Activated naive CD4-positive, alpha-beta T cell (primary cell): ENCODE measurements around the gene HDAC9.
"Not testable (repeated sequence)": the region's sequence is repeated elsewhere in the genome, so short reads cannot be mapped to it uniquely, and the experiment has no call there.

Source experiments
- DNase-seq, 4 experiments: peaks; one replicate each; lab custom pipeline; 2025; lab: John Stamatoyannopoulos, UW

Gene HDAC9

DNA sequence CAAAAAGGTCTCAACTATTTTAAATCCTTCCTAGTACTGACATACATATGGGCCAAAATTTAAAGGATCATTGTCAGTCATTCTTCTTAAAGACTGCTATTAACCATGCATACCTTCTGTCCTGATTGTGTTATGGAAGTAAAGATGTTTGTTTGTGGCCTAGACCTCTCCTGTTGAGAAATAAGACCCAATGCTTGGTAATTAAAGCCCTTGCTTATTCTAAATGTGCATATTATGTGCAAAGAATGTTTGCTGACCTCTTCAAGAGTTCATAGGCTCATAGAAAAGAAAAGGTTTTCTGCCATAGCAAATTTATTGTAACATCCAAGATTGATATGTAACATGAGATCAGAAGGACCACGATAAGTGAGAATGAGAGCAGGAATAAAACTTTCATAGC is 476.3 kb downstream of the HDAC9 start:
- no peak for DNase-seq

DNA sequence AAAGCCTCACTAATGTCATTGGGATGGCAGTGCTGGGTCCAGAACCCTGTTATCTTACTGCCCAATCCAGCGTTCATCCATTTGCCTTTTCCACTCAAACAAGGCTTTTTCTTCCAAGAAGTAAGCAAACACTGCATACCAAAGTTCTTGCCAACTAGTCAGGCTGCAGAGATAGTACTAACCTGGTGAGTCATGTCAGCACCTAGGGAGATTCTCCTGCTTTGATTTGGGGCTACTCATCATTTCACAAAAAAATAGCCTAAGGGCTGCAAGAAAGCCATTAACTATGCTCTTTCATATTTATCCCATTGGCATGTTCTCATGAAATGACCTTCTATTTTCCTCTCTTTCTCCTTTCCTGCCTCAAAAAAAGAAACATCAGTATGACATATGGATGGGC is 479.3 kb downstream of the HDAC9 start:
- DNase-seq, result no peak

DNA sequence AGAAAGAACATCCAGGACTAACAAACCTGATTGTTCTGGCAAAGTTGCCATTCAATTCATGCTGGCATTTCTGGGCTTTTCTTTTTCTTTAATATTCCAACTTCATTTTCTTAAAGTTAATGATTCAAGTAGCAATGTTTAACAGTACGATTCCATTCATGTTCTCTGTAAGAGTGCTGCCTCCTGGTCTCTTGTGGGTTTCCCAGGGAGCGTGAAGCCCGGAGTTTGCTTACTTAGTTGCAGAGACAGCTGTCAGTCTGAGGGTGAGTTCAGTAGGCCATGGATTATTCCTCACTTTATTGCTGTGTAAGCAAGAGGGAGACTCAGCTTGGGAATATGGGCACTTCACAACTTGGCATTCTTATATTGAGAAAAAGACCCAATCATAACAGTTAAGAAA is 479.7 kb downstream of the HDAC9 start:
- DNase-seq, result no peak

DNA sequence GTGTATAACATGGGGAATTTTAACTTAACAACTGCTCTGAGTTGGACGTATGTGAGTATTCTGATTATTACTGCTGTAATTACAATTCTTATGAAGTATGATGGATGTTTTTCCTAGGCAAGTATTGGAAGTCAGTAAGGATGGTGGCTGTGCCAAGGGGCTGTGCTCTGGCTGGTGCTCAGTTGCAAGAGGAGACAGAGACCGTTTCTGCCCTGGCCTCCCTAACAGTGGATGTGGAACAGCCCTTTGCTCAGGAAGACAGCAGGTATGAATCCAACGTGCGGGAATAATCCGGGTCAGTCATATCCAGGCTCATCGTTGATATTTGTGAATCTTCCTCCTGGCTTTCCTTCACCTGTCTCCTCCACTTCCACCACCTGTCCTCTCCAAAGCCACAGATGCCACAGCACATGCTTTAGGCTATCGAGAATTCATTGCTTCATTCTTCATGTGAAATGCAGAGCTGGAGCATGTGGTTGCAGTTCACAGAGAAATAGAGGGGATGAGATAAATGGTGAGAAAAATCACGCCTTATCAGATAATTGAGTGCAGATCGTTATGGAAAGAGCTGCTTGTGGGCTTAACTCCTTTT is 480.2 kb downstream of the HDAC9 start:
- no peak for DNase-seq

DNA sequence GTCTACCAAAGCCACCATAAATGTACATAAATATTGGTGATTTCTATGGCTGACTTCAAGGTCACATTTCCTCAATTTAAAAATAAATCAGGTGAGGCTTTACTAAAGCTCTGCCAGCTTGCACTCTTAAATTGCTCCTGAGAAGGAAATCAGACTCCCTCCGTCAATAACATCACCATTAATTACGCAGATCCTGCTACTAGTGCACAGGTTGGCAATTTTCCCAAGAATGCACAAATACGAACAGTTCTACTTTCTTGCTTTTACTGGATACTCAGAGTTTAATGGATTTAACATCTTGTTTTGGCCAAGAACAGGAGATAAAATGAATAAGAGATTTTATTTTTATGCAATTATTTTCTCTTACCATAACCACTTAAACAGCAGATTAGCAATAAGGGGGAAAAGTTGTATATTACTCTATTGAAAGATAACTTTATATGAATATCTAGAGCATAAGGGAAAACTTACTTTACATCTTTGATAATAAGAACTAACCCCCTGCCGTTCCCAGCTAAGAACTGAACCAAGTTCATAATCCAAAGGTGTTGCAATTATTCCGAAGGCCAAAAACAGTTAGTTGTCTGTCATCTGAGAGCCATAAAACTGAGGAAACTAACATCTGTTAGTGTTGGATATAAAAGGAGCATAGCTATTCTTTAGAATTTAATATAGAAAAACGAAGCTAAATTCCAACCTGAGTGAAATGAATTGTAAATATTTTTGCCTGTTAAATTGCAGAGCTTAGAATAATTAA is 481.3 kb downstream of the HDAC9 start:
- no peak for DNase-seq

DNA sequence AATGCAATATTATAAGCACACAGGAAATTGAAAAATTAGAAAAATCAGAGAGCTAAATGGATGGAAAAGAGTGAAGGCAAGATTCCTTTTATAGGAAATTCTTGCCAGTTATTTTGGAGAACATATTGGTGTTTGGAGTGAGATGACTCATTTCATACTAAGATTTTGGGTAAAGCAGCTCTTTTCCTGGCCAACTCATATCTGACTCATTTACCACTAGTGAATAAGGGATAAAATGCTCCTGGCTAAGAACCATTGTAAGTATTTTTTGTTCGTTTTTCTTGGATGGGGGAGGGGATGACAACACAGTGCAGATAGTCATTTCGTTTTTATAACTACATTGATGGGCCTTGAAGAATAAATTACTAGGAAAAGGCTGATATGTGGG is 482.6 kb downstream of the HDAC9 start:
- DNase-seq, result no peak

DNA sequence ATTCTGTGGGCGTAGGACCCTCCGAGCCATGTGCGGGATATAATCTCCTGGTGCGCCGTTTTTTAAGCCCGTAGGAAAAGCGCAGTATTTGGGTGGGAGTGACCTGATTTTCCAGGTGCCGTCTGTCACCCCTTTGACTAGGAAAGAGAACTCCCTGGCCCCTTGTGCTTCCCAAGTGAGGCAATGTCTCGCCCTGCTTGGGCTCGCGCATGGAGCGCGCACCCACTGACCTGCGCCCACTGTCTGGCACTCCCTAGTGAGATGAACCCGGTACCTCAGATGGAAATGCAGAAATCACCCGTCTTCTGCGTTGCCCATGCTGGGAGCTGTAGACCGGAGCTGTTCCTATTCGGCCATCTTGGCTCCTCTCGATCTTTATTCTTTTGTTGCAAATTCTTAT is 495.2 kb downstream of the HDAC9 start:
- DNase-seq, result not testable (repeated sequence)

DNA sequence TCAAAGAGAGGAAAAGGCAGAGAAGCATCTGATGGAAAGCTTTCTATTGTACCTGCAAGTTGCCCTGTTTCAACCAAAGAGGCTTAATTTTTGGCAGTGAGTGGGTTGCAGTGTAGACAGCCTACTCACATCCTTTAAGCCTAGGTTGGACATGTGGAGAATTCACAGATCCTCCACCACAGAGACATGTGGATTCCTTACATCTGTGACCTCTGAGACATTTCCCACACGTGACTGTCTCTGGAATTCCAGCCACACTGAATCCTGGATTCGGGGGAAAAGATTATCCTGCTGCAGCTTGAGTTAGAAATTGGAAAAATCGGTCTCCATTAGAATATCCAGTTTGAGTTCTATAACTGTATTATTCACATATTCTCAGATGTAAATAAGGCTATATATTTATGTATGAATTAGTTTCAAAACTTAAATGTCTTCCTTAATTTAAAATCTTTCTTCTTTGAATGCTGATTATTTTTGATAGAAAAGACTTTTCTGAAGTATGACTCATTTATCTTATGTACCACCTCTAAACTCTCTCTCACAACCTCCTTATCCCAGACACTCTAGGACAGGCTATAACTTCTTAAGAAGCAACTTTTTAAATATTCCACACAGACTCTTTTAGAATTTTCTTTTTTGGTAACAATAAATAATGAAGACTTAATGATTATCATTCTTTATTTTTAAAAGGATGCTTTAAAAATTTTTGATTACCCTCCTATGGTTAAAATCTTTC is 498.6 kb downstream of the HDAC9 start:
- DNase-seq, result no peak

DNA sequence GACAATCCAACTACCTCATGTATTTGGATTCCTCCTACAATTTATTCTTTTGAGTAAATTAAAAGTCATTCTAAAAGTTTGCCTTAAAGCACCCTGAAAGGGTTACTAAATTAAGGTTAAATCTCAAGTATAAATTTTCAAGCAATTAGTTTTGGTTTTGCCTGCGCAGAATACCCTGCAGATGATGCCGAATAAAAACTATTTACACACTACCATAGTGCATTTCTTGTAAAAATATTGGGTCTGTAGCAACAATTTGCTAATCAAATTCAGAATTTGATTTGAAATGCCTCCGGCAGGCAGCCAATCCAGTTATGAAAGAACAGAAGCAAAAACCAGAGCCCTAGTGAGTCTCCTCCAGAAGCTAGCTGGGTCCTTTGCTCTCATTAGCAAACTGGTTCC is 499.7 kb downstream of the HDAC9 start:
- no peak for DNase-seq

DNA sequence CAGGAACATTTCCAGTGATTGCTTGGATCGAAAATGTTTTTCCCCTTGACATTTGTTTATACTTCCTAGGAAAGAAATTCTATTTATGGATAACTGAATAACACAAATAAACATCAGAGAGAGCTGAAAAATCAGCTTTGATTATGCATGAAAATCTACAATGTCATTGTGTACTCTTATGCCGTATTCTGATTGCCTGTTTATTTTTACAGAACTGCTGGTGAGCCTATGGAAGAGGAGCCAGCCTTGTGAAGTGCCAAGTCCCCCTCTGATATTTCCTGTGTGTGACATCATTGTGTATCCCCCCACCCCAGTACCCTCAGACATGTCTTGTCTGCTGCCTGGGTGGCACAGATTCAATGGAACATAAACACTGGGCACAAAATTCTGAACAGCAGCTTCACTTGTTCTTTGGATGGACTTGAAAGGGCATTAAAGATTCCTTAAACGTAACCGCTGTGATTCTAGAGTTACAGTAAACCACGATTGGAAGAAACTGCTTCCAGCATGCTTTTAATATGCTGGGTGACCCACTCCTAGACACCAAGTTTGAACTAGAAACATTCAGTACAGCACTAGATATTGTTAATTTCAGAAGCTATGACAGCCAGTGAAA is 500.4 kb downstream of the HDAC9 start:
- no peak for DNase-seq

DNA sequence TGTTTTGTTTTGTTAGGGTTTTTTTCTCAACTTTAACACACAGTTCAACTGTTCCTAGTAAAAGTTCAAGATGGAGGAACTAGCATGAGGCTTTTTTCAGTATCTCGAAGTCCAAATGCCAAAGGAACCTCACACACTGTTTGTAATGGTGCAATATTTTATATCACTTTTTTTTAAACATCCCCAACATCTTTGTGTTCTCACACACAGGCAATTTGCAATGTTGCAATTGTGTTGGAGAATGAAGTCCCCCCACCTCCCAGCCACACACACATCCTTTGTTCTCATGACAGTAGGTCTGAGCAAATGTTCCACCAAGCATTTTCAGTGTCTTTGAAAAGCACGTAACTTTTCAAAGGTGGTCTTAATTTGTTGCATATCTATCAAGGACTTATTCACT is 501.0 kb downstream of the HDAC9 start:
- DNase-seq, result no peak

DNA sequence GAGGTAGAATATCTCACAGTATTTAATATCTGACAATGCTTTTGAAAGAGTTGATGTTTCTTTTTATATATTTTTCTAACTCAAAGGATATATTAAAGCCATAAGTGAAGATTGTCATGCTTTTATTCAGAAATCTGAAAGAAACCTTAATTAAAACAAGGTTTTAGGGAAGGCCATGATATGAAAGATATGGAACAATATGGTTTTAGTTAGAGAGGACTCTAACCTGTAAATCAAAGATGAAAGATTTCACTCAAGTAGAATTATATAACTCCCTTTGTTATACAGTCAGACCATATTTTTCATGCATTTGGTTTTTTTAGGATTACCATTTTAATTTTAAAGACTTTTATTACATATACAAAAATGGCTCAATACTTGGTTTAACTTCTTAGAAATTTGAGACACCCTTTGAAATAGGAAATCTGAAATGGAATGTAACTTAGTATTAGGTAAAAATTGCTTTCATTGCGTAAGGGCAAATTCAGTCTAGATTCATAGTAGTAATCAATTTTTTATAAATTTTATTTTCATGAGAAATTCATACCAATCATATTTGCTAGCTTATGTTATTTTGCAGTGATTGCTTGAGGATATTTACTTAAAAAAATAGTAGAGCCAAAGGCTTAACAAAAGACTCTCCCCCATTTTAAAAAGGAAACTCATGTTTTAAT is 502.1 kb downstream of the HDAC9 start:
- DNase-seq, result no peak

DNA sequence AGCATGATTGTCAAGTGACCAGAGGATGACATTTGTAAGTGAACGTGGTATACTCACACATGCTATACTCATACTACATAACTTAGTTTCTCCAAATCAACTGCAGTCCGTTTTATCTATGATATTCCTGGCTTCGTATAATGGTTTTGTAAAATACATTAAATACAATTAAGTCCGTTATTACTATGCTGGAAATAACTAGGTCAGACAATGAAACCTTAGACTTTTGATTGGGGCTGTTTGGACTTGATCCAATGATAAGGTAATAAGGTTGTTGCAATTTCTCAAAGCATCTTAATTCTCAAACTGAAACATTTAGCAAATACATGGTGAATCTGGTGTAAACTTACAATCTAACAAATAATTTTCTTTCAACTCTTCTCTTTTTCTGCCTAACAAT is 504.9 kb downstream of the HDAC9 start:
- DNase-seq, result no peak

DNA sequence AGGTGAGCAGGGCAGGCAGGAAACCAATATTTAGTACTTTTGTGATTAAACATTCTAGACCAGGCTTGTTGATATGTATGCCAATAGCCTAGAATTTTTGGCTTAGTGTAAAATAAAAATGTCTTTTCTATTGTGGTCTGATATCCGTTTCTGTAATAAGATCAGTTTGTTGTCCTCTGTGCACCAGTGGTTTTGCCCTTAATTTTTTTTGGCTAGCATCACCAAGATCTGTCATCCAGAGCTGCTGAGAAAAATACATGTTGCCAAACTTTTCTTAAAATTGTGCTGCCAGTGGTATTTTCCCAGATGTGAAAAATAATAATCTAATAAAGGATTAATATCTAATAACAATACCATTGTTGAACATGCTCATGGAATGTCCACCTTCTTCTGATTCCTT is 506.3 kb downstream of the HDAC9 start:
- DNase-seq, result no peak

DNA sequence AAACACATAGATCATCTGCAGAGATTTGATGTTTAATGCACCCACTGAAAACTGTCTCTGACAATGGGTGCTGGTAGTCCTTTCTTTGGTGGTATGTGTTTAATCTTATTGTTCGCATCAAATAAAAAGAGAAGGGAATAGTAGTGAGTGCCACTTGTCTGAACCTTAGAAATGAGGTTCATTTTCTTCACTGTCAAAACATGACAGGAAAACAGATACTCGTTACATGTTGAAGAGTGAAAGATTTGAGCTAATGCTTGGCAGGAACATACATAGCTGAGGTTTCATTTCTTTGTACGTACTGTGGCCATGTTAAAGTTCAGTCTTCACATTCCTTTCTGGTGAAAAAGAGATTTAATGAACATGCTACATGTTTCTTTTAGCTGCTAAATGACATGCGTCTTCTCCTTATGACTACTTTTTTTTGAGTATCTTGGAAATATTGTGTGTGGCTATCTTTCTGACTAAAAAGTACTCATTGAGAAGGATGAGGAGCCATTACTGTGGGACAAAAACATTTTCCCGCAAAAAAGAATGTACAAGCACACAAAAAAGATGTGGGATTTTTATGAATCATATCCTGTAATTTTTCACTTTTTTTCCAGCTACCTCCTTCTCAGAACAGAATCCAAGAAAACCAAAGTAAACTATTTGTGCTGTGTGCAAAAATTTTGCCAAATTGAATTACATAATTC is 513.8 kb downstream of the HDAC9 start:
- DNase-seq, result no peak

DNA sequence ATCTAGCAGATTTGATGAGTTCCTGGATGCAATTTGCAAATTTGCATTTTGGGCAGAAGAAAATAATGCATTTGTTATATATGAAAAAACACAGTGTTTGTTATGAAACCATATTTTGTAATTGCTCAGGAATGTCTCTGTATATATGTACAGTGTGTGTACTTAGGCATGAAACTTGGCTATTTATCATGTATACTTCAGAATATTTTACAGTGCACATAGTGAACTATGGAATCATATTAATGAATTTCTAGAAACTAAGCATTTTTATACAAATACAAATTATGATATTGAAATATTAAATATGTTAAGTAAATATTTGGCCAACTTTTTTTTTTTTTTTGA is 514.4 kb downstream of the HDAC9 start:
- DNase-seq, result no peak

DNA sequence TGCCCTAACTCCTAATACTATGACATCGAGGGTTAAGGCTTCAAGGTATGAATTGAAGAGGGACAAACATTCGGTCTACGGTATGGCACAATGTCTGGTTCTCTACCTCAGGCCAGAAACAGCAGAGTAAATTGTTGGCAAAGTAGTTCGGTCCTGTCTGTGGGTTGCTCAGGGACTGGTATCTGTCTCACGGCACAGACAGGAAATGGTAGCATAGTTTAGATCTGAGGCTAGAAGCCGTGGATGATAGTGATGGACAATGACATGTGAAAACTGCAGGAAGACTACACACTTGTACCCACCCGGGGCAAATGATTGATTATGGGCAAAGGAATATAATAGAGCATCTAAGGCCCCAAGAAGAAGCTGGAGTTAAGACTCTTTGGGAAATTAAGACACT is 515.7 kb downstream of the HDAC9 start:
- DNase-seq, result no peak

DNA sequence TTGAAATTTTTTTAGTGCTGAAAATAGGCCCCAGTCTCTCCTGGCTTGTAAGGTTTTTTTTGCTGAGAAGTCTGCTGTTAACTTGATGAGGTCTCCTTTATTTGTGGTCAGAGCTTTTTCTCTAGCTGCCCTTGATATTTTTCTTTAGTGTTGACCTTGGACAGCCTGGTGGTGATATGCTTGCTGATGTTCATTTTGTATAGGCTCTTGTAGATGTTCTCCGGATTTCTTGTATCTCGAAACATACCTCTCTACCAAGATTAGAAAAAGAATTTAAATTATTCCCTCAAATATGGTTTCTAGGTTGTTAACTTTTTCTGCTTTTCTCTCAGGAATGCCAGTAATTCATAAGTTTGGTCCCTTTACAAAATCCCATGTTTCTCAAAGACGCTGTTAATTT is 519.5 kb downstream of the HDAC9 start:
- no peak for DNase-seq

DNA sequence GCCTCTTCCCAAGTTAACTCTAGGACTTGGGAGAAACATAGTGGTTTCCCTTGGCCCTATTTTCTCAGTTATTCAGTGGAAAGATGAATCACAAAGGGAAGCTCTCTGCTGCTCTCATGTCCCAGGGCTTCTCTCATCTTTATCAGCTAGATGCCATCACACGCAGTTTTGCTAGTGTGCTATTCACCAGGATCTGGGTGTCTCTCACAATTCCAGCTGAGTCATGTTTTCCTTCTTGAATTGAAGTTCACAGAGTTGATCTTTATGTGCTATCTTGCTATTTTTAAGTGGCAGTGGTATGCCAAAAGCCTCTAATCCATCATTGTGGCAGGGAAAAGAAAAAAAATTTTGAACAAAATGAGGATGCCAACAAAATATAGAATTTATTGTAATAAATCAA is 520.6 kb downstream of the HDAC9 start:
- no peak for DNase-seq

DNA sequence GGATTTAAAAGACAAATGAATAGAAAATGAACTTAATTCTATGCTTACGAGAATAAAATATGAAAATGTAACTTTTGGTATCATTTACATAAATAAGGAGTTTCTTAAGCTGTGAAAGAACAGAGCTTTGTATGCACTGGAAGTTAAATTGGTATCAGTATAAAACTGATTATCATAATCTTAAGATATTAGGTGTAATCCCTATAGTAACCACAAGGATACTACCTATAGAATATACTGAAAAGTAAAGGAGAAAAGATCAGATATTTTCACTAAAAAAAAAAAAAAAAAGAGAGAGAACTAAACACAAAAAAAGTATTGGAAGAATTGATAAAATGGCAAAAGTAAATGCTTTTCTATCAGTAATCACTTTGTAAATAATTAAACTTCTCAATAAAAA is 521.8 kb downstream of the HDAC9 start:
- DNase-seq, result no peak

DNA sequence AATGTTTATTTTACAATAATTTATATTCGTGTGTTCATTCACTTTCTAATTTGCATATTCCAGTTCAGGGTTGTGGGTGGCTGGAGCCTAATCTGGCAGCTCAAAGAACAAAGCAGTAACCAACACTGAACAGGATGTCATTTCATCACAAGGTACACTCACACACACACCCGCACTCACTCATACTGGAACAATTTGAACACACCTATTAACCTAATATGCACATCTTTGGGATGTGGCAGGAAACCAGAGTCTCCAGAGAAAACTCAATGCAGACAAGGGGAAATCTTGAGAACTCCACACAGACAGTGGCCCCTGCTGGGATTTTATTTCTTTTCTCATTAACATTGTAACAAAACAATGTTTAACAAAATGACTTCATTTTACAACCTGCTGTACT is 524.5 kb downstream of the HDAC9 start:
- DNase-seq, result no peak

DNA sequence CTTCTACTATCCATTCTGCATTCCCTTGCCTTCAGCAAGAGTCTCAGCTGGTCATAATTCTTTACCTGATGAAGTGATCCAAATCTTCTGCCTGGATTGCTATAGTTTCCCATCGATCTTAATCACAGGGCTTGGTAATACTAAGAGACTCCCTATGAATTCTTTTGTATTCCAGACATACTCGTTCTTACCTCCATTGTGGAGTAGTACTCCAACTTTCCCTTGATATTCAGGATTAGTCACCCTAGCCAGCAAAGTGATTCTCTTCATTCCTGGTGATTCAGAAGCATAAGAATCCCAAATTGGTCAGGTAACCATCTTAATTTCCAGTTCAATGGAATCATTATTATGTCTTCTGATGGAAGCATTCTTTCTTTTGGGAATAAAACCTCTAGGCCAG is 525.2 kb downstream of the HDAC9 start:
- DNase-seq, result no peak
